Measurements from ENCODE around the gene TMX4. TPM values are rescaled to one million over a fixed set of nuclear protein-coding genes. Genes with fewer than 3 reads are reported as not detected.
"Not testable (repeated sequence)": the region's sequence is repeated elsewhere in the genome, so short reads cannot be mapped to it uniquely, and the experiment has no call there.

The TMX4 gene
- total and polyA plus RNA-seq, 2 experiments from 2014 or later = 27.7 to 32.9 TPM

DNA sequence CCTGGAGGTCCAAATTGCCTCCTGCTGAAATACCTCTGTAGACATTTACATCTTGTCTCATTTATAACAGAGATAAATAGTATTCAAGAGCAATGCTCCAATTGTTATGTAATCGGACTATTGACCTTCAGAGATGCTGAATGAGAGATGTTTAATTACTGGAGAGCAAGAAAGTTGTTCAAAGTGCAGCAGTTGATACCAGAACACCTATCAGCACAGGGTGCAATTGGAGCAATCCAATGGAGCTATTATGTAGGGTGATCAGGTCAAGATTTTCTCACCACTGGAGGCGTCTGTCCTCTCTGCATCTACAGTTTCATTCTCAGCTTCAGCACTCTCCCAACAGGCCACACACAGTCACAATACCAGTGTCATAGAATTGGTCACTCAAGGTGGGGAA, 19.5 kb upstream of the TMX4 start:
- H3K27me3 ChIP-seq (replicated peaks; ENCODE audit: insufficient read depth) = 0 out of 2 replicates have a peak, but pooled peaks cover 4% of the 10 kb centered on the region
- H2AFZ ChIP-seq = no peak overlapping the region
- 78 to 81% methylated on average over 2 of the region's 2 CpGs for WGBS, 2 experiments (ENCODE audit: low coverage in 1 of 2, low lambda C conversion rate in 2 of 2, missing lambda C conversion rate in 2 of 2)
- DNase-seq = no peak
- no peaks in the 10 kb centered on the region for H3F3A ChIP-seq (ENCODE audit: insufficient read depth)
- H3K4me3 ChIP-seq = no peak overlapping the region
- TF ChIP-seq EZH2phosphoT487 (IDR thresholded peaks at IDR 0.05; ENCODE audit: insufficient read depth, low read depth) = no peak
- TF ChIP-seq EZH2 (IDR thresholded peaks at IDR 0.05; ENCODE audit: insufficient read depth, poor library complexity, severe bottlenecking) = no peak
- no peaks in the 10 kb centered on the region for H3K9me3 ChIP-seq (ENCODE audit: low read depth)
- H4K20me1 ChIP-seq (ENCODE audit: insufficient read depth) = no peaks in the 10 kb centered on the region
- H3K36me3 ChIP-seq (ENCODE audit: low read depth) = no peaks in the 10 kb centered on the region
- no peak overlapping the region for H3K9ac ChIP-seq
- no peaks in the 10 kb centered on the region for H3K79me2 ChIP-seq (ENCODE audit: insufficient read depth)
- in situ Hi-C loops (cut with MboI) = no loop called here
- H3K4me2 ChIP-seq (ENCODE audit: unreplicated experiment) = no peak overlapping the region
- H3K4me1 ChIP-seq (ENCODE audit: insufficient read depth) = no peaks in the 10 kb centered on the region
- no peaks in the 10 kb centered on the region for H3K9me2 ChIP-seq (ENCODE audit: insufficient read depth)
- no peak overlapping the region for H3K27ac ChIP-seq

DNA sequence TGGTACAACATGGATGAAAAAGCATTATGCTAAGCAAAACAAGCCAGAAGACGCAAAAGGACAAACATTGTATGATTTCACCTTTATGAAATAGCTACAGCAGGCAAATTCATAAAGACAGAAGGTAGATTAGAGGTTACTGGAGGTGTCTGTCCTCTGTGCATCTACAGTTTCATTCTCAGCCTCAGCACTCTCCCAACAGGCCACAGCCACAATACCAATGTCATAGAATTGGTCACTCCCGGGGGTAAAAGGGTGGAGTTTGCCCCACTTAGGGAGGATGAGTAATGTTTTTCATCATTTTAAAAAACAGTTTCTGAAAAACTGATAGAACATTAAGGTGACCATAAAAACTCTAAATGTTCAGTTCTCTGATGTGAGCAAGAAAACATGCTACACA, 17.2 kb upstream of the TMX4 start:
- 93 to 98% methylated on average over 2 of the region's 2 CpGs for WGBS, 2 experiments (ENCODE audit: low coverage in 1 of 2, low lambda C conversion rate in 2 of 2, missing lambda C conversion rate in 2 of 2)
- no peaks in the 10 kb centered on the region for H3K4me1 ChIP-seq (ENCODE audit: insufficient read depth)
- in situ Hi-C loops (cut with MboI) = no loop called here
- H3K27ac ChIP-seq = no peak overlapping the region
- no peaks in the 10 kb centered on the region for H3F3A ChIP-seq (ENCODE audit: insufficient read depth)
- H3K4me2 ChIP-seq (ENCODE audit: unreplicated experiment) = no peak overlapping the region
- H3K4me3 ChIP-seq = no peak overlapping the region
- DNase-seq = no peak
- no peaks in the 10 kb centered on the region for H3K9me3 ChIP-seq (ENCODE audit: low read depth)
- H3K27me3 ChIP-seq (replicated peaks; ENCODE audit: insufficient read depth) = 0 out of 2 replicates have a peak, but pooled peaks cover 4% of the 10 kb centered on the region
- H2AFZ ChIP-seq = no peak overlapping the region
- H3K36me3 ChIP-seq (ENCODE audit: low read depth) = no peaks in the 10 kb centered on the region
- no peaks in the 10 kb centered on the region for H3K79me2 ChIP-seq (ENCODE audit: insufficient read depth)
- no peak for TF ChIP-seq EZH2phosphoT487 (IDR thresholded peaks at IDR 0.05; ENCODE audit: insufficient read depth, low read depth)
- no peaks in the 10 kb centered on the region for H3K9me2 ChIP-seq (ENCODE audit: insufficient read depth)
- H4K20me1 ChIP-seq (ENCODE audit: insufficient read depth) = no peaks in the 10 kb centered on the region
- no peak overlapping the region for H3K9ac ChIP-seq

DNA sequence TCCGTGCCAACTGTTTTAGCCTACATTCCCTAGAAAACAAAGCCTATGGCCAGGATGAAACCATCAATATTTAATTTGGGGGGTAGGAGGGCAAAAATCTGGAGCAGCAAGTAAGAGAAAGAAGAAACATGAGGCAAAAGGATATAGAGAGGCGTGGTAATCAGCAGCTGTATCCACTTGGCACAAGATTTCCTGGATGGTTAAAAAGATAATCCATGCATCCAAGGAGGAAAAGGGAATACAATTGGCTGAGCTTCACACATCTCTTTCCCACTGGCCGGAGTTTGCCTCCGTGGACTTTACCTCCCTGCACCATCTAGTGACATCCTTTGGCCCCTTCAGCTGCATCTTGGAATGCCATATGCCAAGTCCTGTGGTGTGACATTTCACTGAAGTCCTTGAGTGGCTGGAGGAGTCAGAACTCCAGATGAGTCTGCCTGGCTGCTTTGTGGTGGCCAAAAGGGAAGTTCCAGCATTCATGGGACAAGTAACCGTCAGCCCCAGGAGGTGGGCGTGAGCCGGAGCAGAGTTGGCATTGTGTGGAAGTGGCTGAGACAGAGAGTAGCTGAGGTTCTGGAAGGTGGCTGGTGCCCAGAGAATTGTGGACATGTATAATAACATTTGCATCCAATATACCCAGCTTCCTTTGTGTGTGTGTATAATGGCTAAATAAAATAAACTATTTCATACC, 13.7 kb upstream of the TMX4 start:
- Histone ChIP-seq H4K20me1 (ENCODE audit: insufficient read depth) (no peaks in the 10 kb centered on the region), H3K4me3 (no peak overlapping the region), H2AFZ (no peak overlapping the region), H3K9me2 (ENCODE audit: insufficient read depth) (no peaks in the 10 kb centered on the region), H3F3A (ENCODE audit: insufficient read depth) (peaks cover 6% of the 10 kb centered on the region; the same call in 1 of the 2 replicates), H3K4me2 (ENCODE audit: unreplicated experiment) (no peak overlapping the region), H3K27ac (no peak overlapping the region), H3K4me1 (ENCODE audit: insufficient read depth) (no peaks in the 10 kb centered on the region), H3K9me3 (ENCODE audit: low read depth) (no peaks in the 10 kb centered on the region), H3K27me3 (replicated peaks; ENCODE audit: insufficient read depth) (0 out of 2 replicates have a peak, but pooled peaks cover 4% of the 10 kb centered on the region), H3K79me2 (ENCODE audit: insufficient read depth) (no peaks in the 10 kb centered on the region), H3K36me3 (ENCODE audit: low read depth) (no peaks in the 10 kb centered on the region), H3K9ac (no peak overlapping the region)
- in situ Hi-C loops (cut with MboI) = no loop called here
- TF ChIP-seq EZH2phosphoT487 (IDR thresholded peaks at IDR 0.05; ENCODE audit: insufficient read depth, low read depth) (no peak), EZH2 (IDR thresholded peaks at IDR 0.05; ENCODE audit: insufficient read depth, poor library complexity, severe bottlenecking) (no peak)
- WGBS, 2 experiments (ENCODE audit: low coverage in 1 of 2, low lambda C conversion rate in 2 of 2, missing lambda C conversion rate in 2 of 2) = 71 to 73% methylated on average over 7 of the region's 7 CpGs
- DNase-seq = no peak

DNA sequence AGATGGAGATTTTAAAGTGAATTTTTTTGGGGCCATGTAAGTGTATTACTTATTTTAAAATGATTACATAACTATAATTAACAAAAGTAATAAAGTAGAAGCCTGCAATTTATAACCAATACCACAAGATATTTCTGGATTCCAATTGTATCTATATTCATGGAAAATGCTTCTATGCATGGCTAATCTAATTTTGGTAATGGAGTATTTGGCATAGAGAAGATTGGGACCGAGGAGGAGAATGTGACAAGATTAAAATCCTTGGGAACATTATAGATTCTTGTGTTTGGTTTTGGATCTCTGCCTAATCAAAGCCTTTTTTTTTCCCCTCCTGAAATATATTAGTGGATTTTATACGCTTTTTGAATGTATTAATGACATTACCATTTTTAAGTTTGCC, 12.9 kb upstream of the TMX4 start:
- H3K27ac ChIP-seq = no peak overlapping the region
- peaks cover 6% of the 10 kb centered on the region; the same call in 1 of the 2 replicates for H3F3A ChIP-seq (ENCODE audit: insufficient read depth)
- no peaks in the 10 kb centered on the region for H3K79me2 ChIP-seq (ENCODE audit: insufficient read depth)
- no peak overlapping the region for H3K4me2 ChIP-seq (ENCODE audit: unreplicated experiment)
- H2AFZ ChIP-seq = no peak overlapping the region
- no peaks in the 10 kb centered on the region for H3K9me2 ChIP-seq (ENCODE audit: insufficient read depth)
- no peaks in the 10 kb centered on the region for H3K36me3 ChIP-seq (ENCODE audit: low read depth)
- 0 out of 2 replicates have a peak, but pooled peaks cover 4% of the 10 kb centered on the region for H3K27me3 ChIP-seq (replicated peaks; ENCODE audit: insufficient read depth)
- TF ChIP-seq EZH2phosphoT487 (IDR thresholded peaks at IDR 0.05; ENCODE audit: insufficient read depth, low read depth) (no peak), EZH2 (IDR thresholded peaks at IDR 0.05; ENCODE audit: insufficient read depth, poor library complexity, severe bottlenecking) (no peak)
- H3K9me3 ChIP-seq (ENCODE audit: low read depth) = no peaks in the 10 kb centered on the region
- in situ Hi-C loops (cut with MboI) = no loop called here
- WGBS, 2 experiments (ENCODE audit: low coverage in 1 of 2, low lambda C conversion rate in 2 of 2, missing lambda C conversion rate in 2 of 2) = 71 to 85% methylated on average over 2 of the region's 2 CpGs
- no peaks in the 10 kb centered on the region for H4K20me1 ChIP-seq (ENCODE audit: insufficient read depth)
- H3K9ac ChIP-seq = no peak overlapping the region
- no peaks in the 10 kb centered on the region for H3K4me1 ChIP-seq (ENCODE audit: insufficient read depth)
- DNase-seq = no peak
- no peak overlapping the region for H3K4me3 ChIP-seq

- H3K4me1 ChIP-seq (ENCODE audit: insufficient read depth); DNase-seq; H3K36me3 ChIP-seq (ENCODE audit: low read depth); H3K4me2 ChIP-seq (ENCODE audit: unreplicated experiment); H3K4me3 ChIP-seq; H3K27me3 ChIP-seq (replicated peaks; ENCODE audit: insufficient read depth); H3K79me2 ChIP-seq (ENCODE audit: insufficient read depth); H3K27ac ChIP-seq; H2AFZ ChIP-seq; H3K9ac ChIP-seq; H3K9me3 ChIP-seq (ENCODE audit: low read depth); H4K20me1 ChIP-seq (ENCODE audit: insufficient read depth); H3K9me2 ChIP-seq (ENCODE audit: insufficient read depth); in situ Hi-C loops (cut with MboI); H3F3A ChIP-seq (ENCODE audit: insufficient read depth): not testable (repeated sequence)
These were observed 12.0 kb upstream of the TMX4 start for GRCh38 chr20:8031539-8031938.
